Measurements from ENCODE around the gene B4GALNT4.
"Not testable (repeated sequence)": the region's sequence is repeated elsewhere in the genome, so short reads cannot be mapped to it uniquely, and the experiment has no call there.

The B4GALNT4 gene

DNA sequence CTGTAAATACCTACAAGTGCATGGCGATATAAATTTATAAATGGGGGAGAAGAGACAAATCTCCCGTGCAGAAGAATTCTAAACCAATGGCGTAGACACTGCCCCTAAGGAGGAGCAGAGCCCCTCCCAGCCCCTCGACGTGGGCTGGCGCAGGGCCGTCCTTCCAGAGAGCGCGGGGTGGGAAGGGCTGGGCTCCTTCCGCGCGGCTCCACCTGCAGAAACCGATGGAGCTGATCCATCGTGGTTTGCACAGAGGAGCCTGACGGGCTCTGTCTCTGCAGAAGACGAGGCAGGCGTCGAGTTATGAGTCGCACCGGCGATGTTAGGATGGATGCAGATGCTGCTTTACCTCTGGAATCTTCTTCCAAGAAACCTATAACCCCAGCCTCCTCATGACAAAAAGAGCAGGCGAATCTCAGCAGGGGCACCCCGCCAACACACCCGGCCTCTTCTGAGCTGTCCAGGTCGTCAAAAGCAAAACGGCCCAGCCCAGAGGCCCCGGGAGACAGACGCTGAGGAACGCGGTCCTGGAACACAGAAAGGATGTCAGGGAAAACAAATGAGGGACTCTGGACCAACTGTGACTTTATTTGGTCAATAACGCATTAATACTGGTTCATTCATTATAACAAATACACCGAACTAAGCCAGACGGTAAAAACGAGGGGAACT lies 11.0 kb upstream of the B4GALNT4 start:
- no peak for DNase-seq

DNA sequence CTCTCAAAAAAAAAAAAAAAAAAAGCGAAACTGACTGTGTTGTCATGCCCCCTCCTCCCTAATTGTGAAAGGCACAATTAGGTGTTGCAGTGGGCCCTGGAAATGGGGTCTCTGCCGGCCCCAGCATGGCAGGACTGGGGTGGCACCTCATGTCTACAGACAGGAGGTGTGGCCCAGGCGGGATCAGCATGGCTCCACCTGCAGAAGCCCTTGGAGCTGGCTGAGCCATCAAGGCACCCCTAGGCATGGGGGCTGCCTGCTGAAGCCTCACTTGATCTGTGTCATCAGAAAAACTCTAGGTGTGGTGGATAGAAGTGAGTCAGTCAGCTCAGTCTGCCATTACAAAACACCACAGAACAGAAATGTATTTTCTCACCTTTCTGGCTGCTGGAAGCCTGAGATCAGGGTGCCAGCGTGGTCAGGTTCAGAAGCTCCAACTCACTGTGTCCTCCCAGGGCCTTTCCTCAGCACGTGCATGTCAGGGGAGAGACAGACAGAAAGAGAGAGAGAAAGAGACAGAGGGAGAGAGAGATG lies 10.1 kb upstream of the B4GALNT4 start:
- no peak for DNase-seq

DNA sequence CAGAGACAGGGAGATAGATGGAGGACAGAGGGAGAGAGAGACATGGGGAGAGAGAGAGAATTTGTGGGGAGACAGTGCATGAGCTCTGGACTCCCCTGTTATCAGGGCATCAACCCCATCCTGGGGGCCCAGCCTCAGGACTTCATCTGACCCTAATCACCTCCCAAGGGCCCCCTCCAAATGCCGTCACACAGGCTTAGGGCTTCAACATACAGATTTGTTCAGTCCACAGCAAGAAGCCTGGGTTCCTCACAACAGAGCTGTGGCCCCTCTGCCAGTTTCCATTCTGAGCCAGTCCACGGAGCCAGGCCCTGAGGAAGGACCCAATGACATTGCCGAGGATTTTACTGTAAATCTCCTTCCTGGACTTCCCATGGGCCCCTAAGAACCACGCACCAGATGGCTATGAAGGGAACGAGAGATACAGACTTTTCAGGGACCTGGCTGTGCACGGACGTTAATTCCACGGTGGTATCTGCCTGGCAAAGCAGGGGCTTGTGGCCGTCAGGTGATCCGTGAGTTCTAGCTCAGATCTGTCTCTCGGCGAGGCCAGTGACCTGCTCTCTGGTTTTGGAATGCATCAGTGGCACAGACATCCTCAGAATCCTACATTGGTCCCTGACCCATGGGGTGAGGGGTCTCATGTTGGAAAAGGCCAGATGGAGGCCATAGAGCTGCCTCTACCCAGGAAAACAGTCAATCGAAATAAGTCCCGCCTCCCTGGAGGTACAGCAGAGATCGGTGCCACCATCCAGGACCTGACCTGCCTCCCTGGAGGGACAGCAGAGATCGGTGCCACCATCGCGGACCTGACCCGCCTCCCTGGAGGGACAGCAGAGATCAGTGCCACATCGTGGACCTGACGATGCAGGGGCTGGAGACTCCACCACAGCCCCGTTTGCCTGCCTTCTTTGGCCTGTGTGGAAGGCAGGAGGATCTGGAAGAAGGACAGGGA lies 8.7 kb upstream of the B4GALNT4 start:
- DNase-seq = no peak

DNA sequence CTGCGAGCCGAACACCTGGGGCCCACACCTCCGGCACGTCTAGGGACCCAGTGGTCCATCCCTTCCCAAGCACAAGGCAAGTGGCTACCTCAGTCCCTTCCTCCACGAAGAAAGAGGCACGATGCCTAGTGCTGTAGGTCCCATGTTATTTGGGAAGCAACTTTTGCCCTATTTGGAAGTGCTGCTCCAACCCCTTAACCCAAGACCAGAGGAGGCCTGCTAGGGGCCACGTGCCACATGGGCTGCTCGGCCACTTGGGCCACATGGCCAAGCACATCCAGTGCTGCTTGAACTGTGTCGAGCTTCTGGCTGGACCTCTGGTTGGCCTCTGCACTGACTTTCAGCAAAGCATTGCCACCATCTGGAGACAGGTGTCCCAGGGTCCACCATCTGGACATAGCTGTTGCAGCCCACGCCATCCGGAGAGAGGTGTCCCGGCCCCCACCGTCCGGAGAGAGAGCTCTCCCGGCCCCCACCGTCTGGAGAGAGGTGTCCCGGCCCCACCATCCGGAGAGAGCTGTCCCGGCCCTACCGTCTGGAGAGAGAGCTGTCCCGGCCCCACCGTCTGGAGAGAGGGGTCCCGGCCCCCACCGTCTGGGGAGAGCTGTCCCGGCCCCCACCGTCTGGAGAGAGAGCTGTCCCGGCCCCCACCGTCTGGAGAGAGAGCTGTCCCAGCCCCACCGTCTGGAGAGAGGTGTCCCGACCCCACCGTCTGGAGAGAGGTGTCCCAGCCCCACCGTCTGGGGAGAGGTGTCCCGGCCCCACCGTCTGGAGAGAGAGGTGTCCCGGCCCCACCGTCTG lies 6.5 kb upstream of the B4GALNT4 start:
- no peak for DNase-seq

DNA sequence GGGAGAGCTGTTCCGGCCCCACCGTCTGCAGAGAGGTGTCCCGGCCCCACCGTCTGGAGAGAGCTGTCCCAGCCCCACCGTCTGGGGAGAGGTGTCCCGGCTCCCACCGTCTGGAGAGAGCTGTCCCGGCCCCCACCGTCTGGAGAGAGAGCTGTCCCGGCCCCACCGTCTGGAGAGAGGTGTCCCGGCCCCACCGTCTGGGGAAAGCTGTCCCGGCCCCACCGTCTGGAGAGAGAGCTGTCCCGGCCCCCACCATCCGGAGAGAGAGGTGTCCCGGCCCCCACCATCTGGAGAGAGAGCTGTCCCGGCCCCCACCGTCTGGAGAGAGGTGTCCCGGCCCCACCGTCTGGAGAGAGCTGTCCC lies 5.9 kb upstream of the B4GALNT4 start:
- DNase-seq = not testable (repeated sequence)

DNA sequence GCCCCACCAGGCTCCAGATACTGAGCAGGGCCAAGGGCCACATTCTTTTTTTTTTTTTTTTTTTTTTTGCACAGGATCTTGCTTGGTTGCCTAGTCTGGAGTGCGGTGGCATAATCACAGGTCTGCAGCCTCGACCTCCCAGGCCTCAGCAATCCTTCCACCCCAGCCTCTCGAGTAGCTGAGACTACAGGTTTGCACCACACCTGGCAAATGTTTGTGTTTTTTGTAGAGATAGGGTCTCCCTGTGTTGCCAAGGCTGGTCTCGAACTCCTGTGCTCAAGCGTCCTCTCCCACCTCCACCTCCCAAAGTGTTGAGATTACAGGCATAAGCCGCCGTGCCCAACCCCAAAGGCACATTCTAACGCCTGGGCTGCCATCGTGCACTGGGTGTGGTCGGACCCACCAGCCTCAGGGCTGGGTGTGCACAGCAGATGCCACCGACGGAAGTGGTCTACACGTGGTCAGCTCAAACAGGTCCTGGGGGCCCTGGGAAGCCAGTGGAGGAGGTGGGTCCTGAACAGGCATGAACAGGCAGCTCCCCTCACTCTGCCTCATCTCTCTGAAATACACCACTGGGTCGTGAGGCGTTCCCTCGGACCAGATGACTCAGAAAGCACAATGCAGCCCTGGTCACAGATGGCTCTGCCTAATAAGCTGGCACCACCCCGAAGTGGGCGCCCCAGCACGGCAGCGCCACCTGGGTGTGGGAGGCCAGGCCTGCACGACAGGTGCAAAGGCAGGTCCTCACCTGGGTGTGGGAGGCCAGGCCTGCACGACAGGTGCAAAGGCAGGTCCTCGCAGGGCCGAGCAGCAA lies 5.1 kb upstream of the B4GALNT4 start:
- no peak for DNase-seq

DNA sequence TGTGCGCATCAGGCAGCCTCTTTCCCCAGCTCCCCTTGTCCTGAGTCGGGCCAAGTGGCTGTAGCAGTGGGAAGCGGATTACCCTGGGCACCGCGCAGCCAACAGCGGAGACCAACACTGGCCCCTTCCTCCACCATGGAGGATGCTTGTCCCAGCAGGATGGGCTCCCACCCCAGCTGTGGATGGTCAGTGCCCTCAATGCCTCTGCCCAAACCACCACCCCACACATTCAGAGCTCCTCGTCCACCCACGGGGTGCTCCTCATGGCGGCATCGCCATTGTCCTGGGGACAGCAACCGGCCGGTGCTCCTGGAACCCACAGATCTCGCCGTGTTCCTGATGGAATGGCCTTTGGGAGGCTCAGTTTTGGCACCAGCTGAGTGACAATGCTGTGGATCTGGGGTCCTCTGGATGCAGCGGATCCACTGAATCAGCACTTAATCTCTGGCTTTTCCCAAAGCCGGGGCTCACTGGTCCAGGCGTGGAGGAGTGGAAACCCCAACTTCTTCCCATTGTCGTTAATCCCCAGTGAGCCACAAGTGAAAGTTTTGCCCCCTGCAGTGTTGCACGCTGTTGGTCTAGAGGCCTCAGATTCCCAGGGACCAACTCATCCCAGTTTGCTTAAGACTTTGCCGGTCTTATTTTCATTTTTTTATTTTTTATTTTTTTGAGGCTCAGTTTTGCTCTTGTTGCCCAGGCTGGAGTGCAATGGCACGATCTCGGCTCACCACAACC lies 4.1 kb upstream of the B4GALNT4 start:
- DNase-seq = no peak

DNA sequence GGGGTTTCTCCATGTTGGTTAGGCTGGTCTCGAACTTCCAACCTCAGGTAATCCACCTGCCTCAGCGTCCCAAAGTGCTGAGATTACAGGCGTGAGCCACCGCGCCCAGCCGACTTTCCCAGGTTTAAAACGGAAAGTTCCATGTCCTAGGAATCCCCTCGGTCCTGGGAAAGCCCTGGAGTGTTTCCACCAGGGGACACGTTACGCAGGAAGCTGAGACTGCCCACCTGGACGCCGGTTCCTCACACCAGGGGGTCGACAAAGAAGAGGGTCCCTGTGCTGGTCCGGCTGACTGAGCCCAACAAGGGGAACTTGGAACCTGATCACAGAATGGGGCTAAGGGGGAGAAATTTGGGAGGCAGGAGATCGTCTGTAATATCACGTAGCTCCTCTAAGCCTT lies 3.5 kb upstream of the B4GALNT4 start:
- no peak for DNase-seq

DNA sequence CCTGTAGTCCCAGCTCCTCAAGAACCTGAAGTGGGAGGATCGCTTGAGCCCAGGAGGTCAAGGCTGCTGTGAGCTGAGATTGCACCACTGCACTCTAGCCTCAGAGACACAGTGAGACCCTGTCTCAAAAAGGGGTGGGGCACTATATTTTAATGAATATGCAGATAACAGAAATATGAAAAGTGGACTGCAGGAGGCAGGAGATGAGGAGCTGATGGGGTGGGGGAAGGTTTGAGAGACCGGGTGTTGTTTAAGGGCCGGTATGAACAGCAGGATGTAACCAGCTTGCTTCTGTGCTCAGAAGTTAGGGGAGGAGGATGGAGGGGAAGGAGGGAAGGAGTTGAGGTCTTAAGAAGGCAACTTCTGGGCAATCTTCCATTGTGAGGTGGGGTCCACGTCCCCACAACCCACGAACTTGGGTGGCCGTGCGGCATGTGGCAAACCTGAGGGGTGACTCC lies 1.3 kb upstream of the B4GALNT4 start:
- DNase-seq = no peak

DNA sequence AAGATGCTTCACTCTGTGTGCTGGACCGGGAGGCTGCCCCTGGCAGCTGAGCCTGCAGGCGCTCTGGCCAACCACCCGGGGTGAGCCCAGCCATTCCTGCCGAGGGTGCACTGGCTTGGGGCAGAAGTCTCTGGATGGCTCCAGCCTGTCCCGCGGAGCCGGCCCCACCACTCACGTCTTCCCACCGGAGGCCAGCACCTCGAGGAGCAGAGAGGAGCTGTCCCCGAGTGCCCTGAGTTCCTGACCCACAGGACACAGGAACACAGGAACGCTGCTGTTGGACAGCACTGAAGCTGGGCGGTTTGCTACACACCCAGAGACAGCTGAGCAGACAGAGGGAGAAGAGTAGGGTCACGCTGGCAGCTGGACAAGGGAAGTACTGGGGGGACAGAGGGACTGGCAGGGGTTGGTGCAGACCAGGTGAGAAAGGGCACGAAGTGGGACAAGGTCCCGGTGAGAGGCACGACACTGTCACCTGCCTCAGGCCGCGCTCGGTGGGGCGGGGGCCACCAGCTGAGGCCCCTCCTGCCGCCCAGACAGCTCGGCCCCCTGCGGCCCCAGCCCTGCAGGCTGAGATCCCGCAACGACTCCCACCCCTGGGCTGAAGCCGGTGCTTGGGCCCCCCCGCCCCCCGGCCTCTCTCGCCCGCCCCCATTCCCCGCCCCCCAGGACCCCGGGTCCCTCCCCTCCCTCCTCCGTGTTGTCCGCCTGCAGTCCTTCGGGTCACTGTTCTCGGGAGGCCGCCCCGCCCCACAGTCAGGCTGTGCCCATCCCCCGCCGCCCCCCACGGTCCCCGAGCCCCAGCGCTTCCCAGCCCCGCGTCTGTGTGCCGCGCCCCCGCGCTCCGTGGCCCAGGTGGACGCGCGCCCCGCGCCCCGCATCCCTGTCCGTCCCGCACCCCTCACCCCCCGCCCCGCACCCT lies 624 bp upstream of the B4GALNT4 start:
- peak in 6 of 14 donors; percentile 14 to 63 (median 40) for DNase-seq

DNA sequence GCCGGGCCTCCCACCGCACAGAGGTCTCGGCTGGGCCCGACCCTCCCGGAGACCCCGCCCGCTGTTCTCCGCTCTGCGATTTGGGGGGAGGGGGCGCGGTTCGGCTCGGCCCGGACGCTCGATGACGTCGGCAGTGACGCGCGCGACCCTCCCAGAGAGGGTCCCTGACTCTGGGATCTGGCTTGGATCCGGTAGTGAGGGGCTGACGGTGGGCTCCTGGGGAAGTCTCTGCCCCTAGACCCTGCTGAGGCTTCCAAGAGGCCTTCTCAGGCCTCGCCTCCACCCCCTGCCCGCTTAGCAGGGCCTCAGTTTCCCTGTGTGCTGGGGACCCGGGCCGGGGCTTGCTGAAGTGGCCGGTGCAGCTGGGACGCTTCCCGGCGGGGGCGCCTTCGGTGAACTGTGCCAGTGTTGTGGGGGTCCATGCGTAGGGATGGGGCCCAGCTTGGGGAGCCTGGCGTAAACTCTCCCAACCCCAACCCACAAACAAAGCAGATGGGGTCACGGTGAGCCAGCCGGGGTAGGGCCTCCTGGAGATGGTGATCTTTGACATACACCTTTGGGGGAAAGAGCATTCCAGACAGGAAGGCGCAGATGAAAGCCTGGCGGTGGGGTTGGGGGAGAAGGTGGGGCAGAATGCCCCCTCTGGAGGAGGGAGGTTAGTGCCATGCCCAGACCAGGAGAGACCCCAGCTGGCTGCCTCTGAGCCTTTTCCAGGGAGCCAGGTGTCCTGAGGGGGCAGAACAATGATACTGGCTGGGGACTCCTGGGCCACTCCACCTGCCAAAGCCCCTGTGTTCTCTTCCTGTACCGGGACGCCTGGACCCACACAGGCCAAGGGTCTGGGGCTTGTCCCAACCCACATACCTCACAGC lies 1.0 kb downstream of the B4GALNT4 start:
- DNase-seq = no peak

DNA sequence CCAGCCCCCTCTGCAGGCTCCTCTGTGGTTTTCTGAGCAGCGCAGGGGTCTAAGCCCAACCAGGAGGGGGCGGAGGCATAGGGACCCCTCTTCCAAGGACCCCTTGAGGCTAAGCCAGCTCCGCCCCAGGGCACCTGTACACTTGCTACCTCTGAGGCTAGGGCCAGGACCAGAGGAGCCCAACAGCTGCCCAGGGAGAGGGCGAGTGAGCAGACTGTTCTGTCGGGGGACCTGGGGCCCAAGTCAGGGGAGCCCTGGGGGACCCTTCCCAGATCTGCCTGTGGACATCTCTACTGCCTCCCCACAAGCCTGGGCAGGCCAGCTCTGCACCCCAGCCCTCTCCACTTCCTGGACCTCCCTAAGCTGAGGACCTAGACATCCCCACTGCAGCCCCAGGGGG lies 1.8 kb downstream of the B4GALNT4 start:
- no peak for DNase-seq

DNA sequence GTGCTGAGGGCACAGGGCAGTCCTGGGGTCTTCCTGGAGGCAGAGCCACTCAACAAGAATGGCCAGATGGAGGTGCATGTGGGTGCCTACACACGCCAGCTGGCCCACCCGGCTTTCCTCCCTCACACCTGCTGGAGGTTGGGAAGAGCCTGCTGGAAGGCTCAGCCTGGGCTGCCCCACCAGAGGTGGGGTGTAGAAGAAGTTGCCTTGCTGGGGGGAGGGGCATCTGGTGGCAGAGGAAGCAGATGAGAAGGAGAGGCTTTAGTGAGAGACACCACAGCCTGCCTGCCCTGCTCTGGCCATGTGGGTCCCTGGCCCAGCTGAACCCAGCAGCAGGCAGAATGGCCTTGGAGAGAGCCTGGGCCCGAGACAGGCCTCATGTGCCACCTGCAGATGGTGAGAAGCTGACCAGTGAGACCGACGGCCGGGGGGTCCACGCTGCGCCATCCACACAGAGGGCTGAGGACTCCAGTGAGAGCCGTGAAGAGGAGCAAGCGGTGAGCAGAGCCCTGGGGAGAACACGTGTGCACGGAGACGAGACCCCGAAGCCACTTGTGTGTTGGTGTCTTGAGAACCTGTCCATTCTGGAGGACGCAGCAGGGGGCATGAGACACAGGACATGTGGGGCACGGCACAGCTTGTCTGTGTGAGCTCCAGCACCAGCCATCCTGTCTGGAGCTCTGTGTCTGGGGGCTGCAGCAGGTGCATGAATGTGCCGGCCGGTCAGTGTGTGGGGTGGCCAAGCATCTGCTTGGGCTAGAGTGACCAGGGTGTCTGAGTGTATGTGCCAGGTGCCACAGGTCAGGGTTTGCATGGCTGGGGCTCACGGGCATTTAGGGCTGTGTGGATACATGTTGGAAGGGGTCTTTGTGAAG lies 2.7 kb downstream of the B4GALNT4 start:
- DNase-seq = no peak

DNA sequence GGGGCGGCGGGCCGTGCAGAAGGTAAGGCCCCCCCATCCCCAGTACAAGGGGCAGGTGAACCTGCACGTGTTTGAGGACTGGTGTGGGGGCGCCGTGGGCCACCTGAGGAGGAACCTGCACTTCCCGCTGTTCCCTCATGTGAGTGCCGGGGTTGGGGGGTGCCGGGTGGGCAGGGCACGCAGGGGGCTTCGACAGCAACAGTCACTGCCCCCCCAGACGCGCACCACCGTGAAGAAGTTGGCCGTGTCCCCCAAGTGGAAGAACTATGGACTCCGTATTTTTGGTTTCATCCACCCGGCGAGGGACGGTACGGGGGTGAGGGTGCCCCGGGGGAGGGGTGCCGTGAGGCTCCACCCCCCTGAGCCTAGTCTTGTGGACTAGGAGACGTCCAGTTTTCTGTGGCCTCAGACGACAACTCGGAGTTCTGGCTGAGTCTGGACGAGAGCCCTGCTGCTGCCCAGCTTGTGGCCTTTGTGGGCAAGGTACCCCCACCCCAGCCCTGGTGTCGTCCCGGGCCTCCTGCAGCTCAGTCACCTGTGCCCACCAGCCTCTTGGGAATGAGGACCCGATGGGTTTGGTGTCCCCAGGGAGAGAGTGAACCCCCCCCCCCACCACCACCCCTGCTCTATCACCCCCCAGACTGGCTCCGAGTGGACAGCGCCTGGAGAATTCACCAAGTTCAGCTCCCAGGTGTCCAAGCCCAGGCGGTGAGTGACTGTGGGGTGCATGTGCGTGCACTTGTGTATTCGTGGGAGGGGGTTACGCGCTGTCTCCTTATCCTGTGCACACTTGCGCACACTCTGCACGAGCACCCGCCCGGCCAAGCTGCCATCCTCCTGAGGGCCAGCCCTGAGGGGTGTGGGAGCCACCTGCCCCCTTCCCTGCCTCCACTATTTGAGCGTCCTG lies 3.8 kb downstream of the B4GALNT4 start:
- no peak for DNase-seq

DNA sequence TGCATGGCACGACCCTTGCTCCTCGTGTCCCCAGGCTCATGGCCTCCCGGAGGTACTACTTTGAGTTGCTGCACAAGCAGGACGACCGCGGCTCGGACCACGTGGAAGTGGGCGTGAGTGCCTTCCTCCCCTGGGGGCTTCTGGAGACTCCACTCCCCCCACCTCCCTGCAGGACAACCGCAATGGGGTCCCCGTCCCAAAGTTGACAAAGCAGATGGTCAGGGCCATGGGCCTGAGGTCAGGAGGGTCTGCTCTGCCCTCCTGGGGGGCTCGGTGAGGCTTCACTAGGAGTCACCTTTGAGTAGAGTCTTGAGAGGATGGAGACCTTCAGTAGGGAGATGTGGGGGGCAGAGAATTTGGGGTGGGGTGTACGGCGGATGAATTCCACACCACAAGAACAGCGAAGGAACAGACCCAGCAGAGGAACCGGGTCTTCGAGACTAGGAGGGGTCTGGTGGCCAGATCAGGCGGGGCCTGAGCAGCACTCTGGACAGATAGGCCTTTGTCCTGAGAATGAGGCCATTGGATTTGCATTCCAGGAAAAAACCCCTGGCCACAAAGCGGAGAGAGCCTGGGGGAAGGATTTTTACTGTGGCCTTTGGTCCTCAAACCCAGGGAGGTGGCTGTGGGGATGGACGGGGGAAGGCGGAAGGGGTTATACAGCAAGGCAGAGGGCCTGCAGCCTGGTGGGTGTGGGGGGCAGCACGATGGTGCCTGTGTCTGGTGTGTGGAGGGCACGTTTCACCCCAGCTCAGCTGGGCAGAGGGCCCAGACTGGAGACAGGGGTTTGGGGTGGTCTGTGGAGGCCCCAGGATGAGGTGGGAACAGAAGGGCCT lies 4.6 kb downstream of the B4GALNT4 start:
- peak in 9 of 14 donors; percentile 13 to 62 (median 38) for DNase-seq

Data from C1 segment of cervical spinal cord (tissue), 14 donors.